NCI-H69 (cell line): ENCODE results near the gene POR.
"Not testable (repeated sequence)": the region's sequence is repeated elsewhere in the genome, so short reads cannot be mapped to it uniquely, and the experiment has no call there.

Source experiments
- DNase-seq: peaks from one replicate; lab custom pipeline; 2025; lab: John Stamatoyannopoulos, UW

Gene POR

DNA sequence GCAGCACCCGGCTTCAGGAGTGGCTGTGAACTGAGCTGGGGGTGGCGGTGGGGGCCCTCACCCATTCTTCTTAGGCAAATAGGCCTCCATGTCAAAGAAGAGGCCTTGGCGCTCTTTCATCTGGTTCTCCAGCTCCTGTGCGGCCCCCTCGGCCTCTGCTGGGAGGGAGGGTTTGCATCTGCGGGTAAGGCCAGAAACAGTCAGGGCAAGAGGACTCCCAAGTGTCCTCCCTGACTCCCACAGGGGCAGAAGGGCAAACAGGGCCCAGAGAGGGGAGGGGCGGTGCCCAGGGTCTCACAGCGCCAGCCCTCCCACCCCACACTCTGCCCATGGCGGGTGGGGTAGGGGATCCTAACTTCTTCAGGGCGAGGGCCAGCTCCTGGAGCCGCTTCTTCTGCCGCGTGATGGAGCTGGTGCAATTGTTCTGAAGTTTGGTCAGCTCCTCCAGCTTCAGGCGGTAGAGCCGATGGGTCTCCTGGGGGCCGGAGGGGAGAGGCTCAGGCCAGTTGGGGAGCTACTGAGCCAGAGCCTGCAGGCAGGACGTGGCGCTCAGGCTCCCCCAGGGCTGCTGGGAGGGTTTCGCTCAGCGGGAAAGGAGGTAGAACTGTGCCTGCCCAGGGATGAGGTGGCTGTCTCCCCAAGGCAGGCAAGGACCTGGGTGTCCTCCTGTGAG is 77.3 kb downstream of the POR start:
- no peak for DNase-seq

DNA sequence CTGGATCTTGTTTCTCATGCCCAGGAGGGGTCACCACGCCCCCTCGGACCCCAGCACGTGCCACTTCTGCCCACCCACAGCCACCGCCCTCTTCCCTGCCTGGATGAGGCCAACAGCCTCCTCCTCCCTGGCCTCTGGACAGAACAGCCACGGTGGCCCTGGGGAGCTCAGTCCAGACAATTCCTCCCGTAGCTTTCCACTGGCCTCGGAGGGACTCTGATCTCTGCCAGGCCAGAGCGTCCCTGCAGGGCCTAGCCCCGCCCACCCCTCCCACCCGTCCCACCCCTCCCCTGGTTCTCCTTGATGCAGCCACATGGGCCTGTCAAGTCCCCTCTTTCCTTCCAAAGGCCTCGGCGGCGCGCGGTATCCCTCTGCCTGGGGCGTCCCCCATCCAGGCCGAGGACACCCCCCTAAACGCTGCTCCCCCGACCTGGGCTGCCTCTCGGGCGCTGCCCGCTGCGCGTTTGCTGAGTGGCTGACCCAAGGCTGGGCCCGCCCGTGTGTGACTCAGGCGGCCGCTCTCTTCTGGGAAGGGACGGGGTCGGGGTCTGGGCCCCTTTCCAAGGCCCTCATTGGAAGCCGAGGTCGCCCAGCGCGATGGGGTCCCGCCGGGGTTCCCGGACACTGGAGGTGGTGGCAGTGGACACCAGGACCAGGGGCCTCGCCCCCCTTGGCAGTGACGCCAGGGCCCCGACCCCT is 78.9 kb downstream of the POR start:
- DNase-seq = peak; percentile 58

DNA sequence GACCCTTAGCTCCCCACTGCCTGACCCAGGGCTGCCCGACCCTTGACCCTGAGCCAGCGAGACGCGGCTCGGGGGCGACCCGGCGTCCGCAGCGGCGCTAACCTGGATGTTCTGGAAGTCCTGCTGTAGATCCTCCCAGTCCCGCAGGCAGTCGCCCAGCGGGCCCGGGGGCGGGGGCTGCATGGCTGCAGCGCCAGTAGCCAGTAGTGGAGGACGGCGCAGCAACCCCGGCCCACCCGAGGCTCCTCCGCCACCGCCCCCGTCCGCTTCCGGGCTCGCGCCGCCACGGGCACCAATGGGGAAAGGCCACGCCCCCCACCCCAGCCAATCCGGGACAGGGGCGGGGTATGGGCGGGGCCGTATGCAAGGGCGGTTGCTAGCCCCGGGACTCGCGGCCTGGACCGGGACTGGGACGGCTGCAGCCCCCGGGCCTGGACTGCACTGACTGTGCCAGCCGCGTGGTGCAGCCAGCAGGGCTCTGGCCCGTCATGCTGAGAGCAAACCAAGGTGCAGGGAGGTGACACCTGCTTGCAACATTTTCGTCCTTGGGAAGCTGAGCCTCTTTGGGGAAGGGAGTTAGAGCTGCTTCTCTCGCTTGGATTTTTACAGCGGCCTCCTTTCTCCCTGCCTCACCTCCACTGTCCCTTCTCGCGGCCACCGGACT is 79.6 kb downstream of the POR start, which contains the start of gene TMEM120A:
TMEM120A (minus strand) TSS at position 208 of the 664 bp plus-strand sequence; CDS start at position 183, 25 bp downstream.
- peak; percentile 97 for DNase-seq

DNA sequence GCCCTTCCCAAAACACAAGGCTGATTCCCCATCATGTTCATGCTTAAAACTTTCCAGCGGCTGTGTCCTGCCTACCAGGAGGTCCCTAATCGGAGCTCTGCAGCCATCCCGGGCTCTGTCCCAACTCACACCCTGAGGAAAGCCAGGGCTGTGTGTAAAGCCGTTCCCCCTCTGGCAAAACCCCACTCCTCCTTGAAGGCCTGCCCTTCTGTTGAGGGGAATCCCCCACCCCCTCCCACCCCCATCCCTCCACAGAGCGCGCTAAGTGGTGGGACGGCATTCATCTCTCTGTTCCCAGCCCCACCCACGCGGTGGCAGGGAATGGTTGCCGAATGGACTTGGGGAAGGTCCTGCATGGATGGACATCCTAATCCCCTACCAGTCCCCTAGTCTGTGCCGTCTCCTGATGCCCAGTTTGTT is 80.1 kb downstream of the POR start:
- no peak for DNase-seq

DNA sequence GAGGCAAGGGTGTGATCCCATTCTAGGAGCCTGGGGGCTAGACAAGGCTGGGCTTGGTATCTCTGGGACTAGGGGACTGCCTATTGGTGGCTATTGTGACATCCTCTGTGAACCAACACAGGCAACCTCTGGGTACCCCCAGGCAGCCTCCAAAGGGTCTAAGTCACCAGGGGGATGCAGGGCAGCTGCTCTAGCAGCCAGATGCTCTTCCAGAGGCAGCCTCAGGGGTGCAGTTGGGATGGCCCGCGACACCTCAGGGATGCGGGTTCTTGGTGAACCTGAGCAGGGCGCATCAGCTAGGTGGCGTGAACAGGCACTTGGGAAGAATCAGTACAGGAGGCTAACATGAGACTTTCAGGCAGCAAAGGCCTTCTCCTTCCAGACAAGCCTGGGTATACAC is 81.0 kb downstream of the POR start:
- no peak for DNase-seq

DNA sequence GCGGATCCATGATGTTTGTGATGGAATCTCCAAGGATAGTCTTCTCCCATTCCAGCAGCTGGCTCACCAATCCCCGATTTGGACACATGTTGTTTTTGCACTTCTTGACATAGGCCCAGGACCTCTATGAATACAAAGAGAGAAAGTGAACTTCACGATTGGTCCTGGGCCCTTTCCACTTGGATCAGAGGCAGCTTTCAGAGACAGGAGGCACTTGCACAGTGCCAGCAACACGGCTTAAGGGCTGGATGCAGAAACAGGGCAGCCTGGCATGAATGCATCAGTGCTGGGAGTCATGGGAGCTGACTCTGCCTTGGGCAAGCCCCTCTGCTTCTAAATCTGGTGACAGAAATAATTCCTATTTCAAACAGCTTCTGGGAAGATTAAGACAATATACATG is 81.5 kb downstream of the POR start:
- no peak for DNase-seq

DNA sequence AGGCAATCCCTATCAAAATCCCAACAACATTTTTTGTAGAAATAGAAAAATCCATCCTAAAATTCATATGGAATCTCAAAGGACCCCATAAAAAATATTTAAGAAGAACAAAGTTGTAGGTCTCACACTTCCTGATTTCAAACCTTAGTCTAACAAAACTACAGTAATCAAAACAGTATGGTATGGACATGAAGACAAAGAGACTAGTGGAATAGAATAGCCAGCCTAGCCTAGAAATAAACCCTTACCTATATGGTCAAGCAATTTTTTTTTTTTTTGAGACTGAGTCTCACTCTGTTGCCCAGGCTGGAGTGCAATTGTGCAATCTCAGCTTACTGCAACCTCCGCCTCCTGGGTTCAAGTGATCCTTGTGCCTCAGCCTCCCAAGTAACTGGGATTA is 83.1 kb downstream of the POR start:
- no peak for DNase-seq

DNA sequence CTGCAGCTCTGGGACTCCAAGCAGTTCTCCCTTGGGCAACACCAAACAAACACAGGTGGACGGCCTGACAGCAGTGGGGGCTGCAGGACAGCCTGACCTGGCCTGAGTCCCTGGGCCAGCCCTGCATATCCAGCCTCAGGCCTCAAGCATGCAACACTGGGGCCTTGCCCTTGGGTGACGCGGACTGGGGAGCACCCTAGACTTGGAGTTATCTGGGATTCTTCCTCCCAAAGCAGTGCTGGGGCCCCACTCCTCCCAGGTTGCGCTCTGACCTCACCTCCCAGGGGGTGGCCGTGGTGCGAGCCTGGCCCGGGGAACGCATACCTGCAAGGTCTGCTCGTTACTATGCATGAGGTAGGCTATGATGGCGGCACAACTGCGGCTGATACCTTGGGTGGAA is 85.6 kb downstream of the POR start:
- no peak for DNase-seq

DNA sequence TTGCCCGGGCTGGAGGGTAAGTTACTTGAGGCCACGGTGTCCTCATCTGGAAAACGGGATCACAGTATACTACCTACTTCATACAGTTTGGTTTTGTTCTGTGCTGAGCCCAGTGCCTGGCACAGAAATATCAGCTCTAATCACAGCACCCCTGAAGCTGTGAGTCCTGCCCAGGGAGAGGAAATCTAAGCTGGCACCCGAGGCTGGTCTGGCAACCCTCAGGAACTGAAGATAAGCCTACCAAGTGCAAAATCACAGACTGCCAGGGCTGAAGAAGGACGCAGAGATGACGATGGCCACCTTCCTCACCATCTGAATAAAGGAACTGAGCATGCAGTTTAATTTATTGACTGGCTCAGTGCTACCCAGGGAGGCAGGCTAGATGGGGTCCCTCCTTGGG is 87.2 kb downstream of the POR start:
- DNase-seq = no peak

DNA sequence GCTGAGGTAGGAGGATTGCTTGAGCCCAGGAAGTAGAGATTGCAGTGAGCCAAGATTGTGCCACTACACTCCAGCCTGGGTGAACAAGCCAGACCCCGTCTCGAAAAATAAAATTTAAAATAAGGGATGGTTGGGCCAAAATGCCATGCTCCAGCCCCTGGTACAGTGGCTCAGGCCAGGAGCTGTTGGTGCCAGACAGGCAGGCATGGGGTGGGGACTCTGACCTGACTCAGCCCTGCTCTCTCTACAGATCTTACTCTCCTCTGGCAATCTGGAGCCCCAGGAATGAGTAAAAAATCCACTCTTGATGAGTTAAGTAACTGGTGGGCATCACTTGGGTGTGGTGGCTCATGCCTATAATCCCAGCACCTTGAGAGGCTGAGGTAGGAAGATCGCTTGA is 87.9 kb downstream of the POR start:
- DNase-seq = no peak

DNA sequence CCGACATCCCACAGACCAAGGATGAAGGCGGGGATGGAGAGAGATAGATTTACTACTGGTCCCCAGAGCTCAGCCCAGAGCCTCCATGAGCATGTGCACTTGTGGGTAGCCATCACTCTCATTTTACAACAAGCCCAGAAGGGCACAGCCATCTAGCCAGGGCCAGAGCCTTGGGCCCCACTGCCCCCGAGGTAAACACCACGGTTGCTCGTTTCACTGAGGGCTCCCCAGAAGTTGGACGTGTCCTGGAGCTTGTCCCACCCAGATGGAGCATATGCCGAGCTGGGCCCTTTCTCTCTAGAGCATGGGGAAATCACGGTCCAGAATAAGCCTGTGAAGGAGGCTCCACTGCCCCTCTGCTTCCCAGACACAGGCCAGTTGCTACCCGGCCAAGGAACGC is 88.4 kb downstream of the POR start:
- no peak for DNase-seq

DNA sequence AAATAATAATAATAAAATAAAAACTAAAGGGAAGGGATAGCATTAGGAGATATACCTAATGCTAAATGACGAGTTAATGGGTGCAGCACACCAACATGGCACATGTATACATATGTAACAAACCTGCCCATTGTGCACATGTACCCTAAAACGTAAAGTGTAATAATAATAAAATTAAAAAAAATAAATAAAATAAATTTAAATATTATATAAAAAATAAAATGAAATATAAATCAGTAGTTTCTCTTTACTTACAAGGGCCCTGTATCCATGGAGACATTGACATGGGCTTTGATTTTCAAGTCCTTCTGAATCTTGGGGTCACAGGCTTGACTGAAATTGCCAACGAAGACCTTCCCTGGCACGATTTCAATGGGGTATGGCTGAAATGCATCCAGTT is 90.0 kb downstream of the POR start:
- DNase-seq = not testable (repeated sequence)

DNA sequence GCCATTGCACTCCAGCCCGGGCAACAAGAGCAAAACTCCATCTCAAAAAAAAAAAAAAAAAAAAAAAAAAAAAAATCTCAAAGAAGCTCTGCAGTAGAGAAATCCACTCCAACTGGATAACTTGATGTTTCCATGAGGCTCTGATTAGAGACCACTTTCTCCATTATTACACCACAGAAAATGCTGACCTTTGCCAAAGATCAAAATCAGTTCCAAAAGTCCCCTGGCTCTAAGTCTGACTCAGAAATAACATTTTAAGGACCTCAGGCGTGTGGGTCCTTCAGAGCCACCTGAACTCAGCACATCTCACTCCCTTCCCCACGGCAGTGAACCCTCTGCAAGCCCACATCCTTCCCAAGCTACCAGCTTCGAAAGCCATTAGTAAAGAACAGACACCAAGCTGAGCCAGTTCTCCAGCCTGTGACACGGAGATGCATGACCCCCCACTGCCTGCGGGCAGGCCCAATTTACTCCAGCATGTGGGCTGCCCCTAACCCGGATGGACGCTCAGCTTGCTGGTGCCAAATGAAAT is 93.3 kb downstream of the POR start:
- DNase-seq = no peak

DNA sequence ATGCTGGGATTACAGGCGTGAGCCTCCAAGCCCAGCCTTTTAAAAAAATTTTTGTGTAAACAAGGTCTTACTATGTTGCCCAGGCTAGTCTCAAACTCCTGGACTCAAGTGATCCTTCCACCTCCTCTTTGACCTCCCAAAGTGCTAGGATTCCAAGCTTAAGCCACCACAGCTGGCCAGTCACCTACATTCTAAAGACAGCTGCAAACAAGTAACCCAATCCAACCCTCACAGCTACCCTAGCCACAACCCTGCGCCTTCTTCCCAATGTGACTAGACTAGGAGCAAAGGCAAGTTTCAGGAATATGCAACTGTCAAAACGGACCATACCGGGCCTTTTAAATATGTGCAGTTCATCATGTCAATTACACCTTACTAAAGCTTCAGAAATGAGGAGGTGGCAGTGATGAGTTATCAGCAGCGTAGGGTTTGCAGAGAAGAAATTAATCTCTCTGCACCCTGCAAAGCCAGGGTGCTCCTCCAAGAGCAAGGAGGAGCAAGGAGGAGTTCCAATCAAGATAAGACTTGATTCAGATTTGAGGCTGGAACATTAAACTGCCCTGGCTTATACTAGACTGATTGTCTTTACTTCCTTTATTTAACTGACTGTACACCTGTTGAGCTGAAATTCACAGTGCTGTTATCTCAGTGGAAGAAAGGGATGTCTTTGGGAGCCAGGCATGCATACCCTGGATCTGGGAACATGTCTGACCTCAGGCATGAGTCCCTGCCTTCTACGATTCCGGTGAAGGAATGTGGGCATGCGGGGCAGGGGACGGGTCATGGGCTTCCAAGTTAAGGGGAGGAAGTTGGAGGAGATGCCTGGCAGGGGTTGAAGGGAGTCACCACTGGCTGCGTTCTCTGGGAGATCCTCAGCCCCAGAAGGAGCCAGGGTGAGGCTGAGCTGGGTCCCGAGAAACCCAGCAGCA is 95.0 kb downstream of the POR start:
- no peak for DNase-seq

DNA sequence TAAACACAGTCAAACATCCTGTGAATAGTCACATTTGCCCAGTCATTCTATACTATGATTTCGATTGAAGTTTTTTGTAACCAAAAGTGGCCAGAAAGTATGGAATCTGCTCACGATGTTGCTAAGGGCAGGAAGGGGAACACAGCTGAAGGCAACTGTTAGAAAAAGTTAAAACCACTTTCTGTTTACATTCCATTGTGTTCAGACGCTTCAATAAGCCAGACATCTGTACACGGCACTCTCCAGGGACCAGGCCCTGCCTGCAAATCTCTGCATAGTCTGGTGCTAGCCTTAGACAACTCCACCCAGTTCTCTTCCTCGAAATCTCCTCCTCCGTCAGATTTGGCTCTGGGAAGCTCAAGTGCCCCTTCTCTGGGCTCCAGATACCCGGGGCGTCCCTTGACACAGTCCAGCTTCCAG is 96.5 kb downstream of the POR start:
- peak; percentile 19 for DNase-seq

DNA sequence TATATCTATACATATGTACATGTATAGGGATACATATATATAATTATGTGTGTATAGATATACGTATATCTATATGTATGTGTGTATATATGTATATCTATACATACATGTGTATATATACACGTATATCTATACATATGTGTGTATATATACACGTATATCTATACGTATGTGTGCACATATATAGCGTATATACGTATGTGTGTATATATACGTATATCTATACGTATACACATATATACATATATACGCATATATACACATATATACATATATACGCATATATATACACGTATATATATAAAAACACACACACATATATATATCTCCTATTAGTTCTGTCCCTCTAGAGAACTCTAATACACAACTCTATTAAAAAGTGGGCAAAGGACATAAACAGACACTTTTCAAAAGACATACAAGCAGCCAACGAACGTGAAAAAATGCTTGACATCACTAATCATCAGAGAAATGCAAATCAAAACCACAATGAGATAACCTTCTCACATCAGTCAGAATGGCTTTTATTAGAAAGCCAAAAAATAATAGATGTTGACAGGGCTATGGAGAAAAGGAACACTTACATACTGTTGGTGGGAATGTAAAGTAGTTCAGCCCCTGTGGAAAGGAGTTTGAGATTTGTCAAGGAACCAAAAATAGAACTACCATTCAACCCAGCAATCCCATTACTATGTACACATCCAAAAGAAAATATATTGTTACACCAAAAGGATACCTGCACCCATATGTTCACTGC is 101.4 kb downstream of the POR start:
- no peak for DNase-seq

DNA sequence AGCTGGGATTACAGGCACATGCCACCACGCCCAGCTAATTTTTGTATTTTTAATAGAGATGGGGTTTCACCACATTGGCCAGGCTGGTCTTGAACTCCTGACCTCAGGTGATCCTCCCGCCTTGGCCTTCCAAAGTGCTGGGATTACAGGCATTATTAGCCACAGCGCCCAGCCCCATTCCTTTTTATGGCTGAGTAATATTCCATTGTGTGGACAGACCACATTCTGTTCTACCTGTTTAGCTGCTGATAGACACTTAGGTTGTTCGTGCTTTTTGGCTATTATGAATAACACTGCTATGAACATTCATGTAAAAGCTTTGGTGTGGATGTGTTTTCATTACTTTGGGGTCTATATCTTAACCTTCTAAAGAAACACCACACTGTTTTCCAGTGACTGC is 103.6 kb downstream of the POR start:
- DNase-seq = not testable (repeated sequence)

DNA sequence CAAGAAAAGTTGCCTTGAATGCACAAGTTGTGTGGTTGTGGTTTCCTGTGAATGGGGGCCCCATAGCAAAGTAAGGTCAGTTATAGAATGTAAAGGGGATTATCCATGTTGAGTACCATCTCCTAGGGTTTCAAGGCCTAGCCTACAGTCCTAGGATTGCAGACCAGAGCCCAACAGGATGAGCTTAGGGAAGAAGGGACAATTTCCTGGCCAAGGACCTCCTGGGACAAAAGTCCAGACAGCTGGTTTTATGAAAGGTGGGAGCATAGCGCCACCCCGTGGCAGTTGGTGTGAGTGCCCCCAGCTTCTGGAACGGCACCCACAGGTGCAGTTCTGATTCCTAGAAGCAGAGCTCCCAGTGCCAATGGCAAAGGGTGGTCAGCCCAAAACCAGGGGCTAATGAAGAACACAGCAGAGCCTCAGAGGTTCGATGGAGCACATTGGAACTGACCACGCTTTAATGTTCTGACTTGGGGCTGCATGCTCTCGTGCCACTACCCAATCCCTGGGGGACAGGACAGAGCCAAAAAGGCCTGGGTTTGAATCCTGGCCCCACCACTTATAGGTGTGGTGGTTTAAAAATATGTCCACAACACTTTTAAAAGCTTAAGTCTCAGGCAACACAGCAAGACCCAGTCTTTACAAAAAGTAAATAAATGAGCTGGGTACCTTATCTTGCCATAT is 105.2 kb downstream of the POR start:
- peak; percentile 78 for DNase-seq

DNA sequence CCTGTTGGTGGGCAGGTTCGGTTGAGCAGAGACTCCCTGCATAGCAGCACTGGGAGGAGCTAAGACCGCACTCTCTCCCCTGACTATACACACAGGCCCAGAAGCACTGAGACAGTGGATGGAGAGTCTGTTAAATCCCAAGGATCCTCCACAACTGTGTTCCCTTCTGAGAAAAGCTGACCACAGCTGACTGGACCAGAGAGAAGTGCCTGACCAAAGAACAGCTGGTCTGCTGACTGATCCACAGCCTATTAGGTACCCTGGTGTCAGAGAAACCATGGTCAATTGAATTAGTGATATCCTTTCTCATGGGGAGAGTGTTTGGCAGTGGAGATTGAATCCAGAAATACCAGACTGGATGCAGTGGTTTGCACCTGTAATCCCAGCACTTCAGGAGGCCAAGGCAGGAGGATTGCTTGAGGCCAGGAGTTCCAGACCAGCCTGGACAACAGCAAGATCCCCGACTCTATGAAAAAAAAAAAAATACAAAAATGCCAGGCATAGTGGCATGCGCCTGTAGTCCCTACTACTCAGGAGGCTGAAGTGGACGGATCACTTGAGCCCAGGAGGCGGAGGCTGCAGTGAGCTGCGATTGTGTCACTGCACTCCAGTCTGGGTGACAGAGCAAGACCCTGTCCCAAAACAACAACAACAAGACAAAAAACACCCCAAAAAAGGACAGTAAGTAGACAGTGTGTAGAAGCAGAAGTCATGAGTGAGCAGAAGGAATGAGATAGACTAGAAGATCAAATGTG is 107.2 kb downstream of the POR start:
- no peak for DNase-seq

DNA sequence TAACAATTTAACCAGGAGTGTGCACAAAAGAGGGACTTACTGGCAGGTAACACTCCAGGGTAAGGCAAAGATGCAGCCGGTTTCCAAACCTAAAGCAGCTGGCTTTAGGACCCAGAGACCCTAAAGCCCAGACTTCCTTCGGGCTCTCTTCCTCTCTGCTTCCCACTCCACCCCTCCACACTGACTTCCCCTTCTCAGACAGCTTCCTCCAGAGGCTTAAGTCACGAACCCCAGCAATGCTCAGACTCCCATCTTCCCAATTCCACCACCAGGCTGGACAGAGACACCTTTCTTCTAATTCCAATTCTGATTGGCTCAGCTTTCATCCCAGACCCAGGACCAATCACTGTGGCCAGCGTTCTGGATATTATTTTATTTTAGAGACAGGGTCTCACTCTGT is 108.0 kb downstream of the POR start:
- peak; percentile 39 for DNase-seq
